ENCODE measurements around the gene IFTAP.

The IFTAP gene

GRCh38 chr11:36618363-36619047 lies 24.2 kb downstream of the IFTAP start:
- TF ChIP-seq CTCF (IDR thresholded peaks at IDR 0.05; ENCODE audit: low read depth, low read length, missing control alignments) = no peak
- DNase-seq (ENCODE audit: extremely low read depth, low read depth) = no peak
- H3K4me3 ChIP-seq (replicated peaks; ENCODE audit: low read depth, low read length) = no peak overlapping the region

- no peak overlapping the region for H3K4me3 ChIP-seq (replicated peaks; ENCODE audit: low read depth, low read length)
- TF ChIP-seq CTCF (IDR thresholded peaks at IDR 0.05; ENCODE audit: low read depth, low read length, missing control alignments) = no peak
- DNase-seq (ENCODE audit: extremely low read depth, low read depth) = no peak
Observed at GRCh38 chr11:36619502-36619901, 25.2 kb downstream of the IFTAP start.

GRCh38 chr11:36620246-36620645 lies 25.9 kb downstream of the IFTAP start:
- H3K4me3 ChIP-seq (replicated peaks; ENCODE audit: low read depth, low read length) = no peak overlapping the region
- TF ChIP-seq CTCF (IDR thresholded peaks at IDR 0.05; ENCODE audit: low read depth, low read length, missing control alignments) = no peak

GRCh38 chr11:36622431-36623136 lies 28.3 kb downstream of the IFTAP start:
- peak; percentile 47 for TF ChIP-seq CTCF (IDR thresholded peaks at IDR 0.05; ENCODE audit: low read depth, low read length, missing control alignments)
- DNase-seq (ENCODE audit: extremely low read depth, low read depth) = peak; percentile 11
- no peak overlapping the region for H3K4me3 ChIP-seq (replicated peaks; ENCODE audit: low read depth, low read length)

More at GRCh38 chr11:36620246-36620645, 25.9 kb downstream of the IFTAP start:
- DNase-seq (ENCODE audit: extremely low read depth, low read depth) = no peak

GRCh38 chr11:36623494-36623893 lies 29.2 kb downstream of the IFTAP start:
- no peak overlapping the region for H3K4me3 ChIP-seq (replicated peaks; ENCODE audit: low read depth, low read length)
- no peak for TF ChIP-seq CTCF (IDR thresholded peaks at IDR 0.05; ENCODE audit: low read depth, low read length, missing control alignments)
- no peak for DNase-seq (ENCODE audit: extremely low read depth, low read depth)

GRCh38 chr11:36627006-36627405 lies 32.7 kb downstream of the IFTAP start:
- TF ChIP-seq CTCF (IDR thresholded peaks at IDR 0.05; ENCODE audit: low read depth, low read length, missing control alignments) = no peak
- no peak for DNase-seq (ENCODE audit: extremely low read depth, low read depth)
- H3K4me3 ChIP-seq (replicated peaks; ENCODE audit: low read depth, low read length) = no peak overlapping the region

All from HFF-Myc (cell line).